A673 (cell line): ENCODE results near the gene ROM1.

Source experiments
- CTCF ChIP-seq: fragments of 300-800, 200-600 bp; sonication (generic); conservative IDR thresholded peaks from 2 replicates; pipeline ENCODE4 v1.5.1; 2017; ENCODE audit warnings: low read depth, mild to moderate bottlenecking, antibody characterized with exemption, low read length, moderate library complexity, mixed read lengths
- EZH2 ChIP-seq: fragments of 200-600 bp; sonication (generic); IDR thresholded peaks from 2 replicates; pipeline ENCODE4 v1.6.1; 2017; ENCODE audit warnings: borderline replicate concordance, low read depth, mild to moderate bottlenecking, mixed read lengths, antibody characterized with exemption, low read length; ENCODE audit not compliant: poor library complexity, severe bottlenecking

GRCh38 chr11:62605467-62605866, 7.6 kb upstream of the ROM1 start:
- TF ChIP-seq CTCF (no peak), EZH2 (no peak)
